HG02759 (cell line): ENCODE measurements around the gene RBM47.
"Not testable (repeated sequence)": the region's sequence is repeated elsewhere in the genome, so short reads cannot be mapped to it uniquely, and the experiment has no call there.

Experiments
- ATAC-seq: cut with Tn5 transposase; IDR thresholded peaks from one replicate; pipeline ENCODE4 v1.9.1; 2021; ENCODE audit warnings: mild to moderate bottlenecking, moderate library complexity; ENCODE audit not compliant: unreplicated experiment

Gene RBM47

GRCh38 chr4:40544221-40544620 lies 85.4 kb downstream of the RBM47 start:
- ATAC-seq: no peak

- no peak for ATAC-seq
These were observed 88.9 kb downstream of the RBM47 start for GRCh38 chr4:40540800-40541199.

GRCh38 chr4:40536032-40536431 lies 93.6 kb downstream of the RBM47 start:
- ATAC-seq: no peak

GRCh38 chr4:40531636-40532023 lies 98.0 kb downstream of the RBM47 start:
- no peak for ATAC-seq

GRCh38 chr4:40530961-40531635 lies 98.6 kb downstream of the RBM47 start:
- ATAC-seq: no peak

GRCh38 chr4:40526741-40527140 lies 102.9 kb downstream of the RBM47 start:
- ATAC-seq: no peak

- no peak for ATAC-seq
These were observed 103.7 kb downstream of the RBM47 start for GRCh38 chr4:40525752-40526598.

GRCh38 chr4:40524366-40525041 lies 105.2 kb downstream of the RBM47 start:
- ATAC-seq: no peak

GRCh38 chr4:40523581-40523980 lies 106.1 kb downstream of the RBM47 start:
- no peak for ATAC-seq

GRCh38 chr4:40521957-40522356 lies 107.7 kb downstream of the RBM47 start:
- ATAC-seq: no peak

- ATAC-seq: no peak
These were observed 109.1 kb downstream of the RBM47 start for GRCh38 chr4:40520533-40520932.

- not testable (repeated sequence) for ATAC-seq
These were observed 112.6 kb downstream of the RBM47 start for GRCh38 chr4:40517081-40517480.

GRCh38 chr4:40516651-40517050 lies 113.0 kb downstream of the RBM47 start:
- ATAC-seq: peak; percentile 34

GRCh38 chr4:40515398-40516293 lies 114.0 kb downstream of the RBM47 start:
- ATAC-seq: peak; percentile 82

GRCh38 chr4:40515037-40515397 lies 114.6 kb downstream of the RBM47 start:
- ATAC-seq: no peak

GRCh38 chr4:40514497-40514951 lies 115.1 kb downstream of the RBM47 start:
- ATAC-seq: no peak

- ATAC-seq: no peak
These were observed 118.5 kb downstream of the RBM47 start for GRCh38 chr4:40511036-40511614.

- ATAC-seq: no peak
These were observed 121.7 kb downstream of the RBM47 start for GRCh38 chr4:40507977-40508376.

- no peak for ATAC-seq
These were observed 123.2 kb downstream of the RBM47 start for GRCh38 chr4:40506492-40506891.

- ATAC-seq: no peak
These were observed 123.6 kb downstream of the RBM47 start for GRCh38 chr4:40506066-40506465.
